Epithelial cell of proximal tubule (primary cell): ENCODE data around the gene OSBPL2. TPM values are rescaled to one million over a fixed set of nuclear protein-coding genes. Genes with fewer than 3 reads are reported as not detected.

Source experiments
- total RNA-seq: library from RNA; depleted of rRNA; stranded (reverse); fragments of >200 nt; gene quantifications from 2 replicates; pipeline ENCODE4 v1.2.3, GENCODE V29; 2015

The OSBPL2 gene
- total RNA-seq, 1 donor from 2014 or later = 20.6 TPM

Other genes with a start within 250 kb of the OSBPL2 start
- gene TAF4, start 172.6 kb upstream of the OSBPL2 start, total RNA-seq = 6.5 and 8.9 TPM in 2 replicates
- 16.3 and 23.3 TPM in 2 replicates for gene LSM14B, start 116.0 kb upstream of the OSBPL2 start, total RNA-seq
- gene PSMA7, start 95.1 kb upstream of the OSBPL2 start, total RNA-seq = 541 and 587 TPM in 2 replicates
- gene SS18L1, start 94.8 kb upstream of the OSBPL2 start, total RNA-seq = 10.2 and 11.4 TPM in 2 replicates
- gene MTG2, start 55.5 kb upstream of the OSBPL2 start, total RNA-seq = 14.9 and 23.4 TPM in 2 replicates
- not detected in 2 replicates for gene HRH3, start 18.2 kb upstream of the OSBPL2 start, total RNA-seq
- gene ADRM1, start 64.5 kb downstream of the OSBPL2 start, total RNA-seq = 227 and 261 TPM in 2 replicates
- 103 and 240 TPM in 2 replicates for gene LAMA5, start 128.8 kb downstream of the OSBPL2 start, total RNA-seq
- gene RPS21, start 148.6 kb downstream of the OSBPL2 start, total RNA-seq = 2,187 and 2,322 TPM in 2 replicates
- 5.8 and 7.8 TPM in 2 replicates for gene CABLES2, start 168.8 kb downstream of the OSBPL2 start, total RNA-seq
- gene RBBP8NL, start 189.0 kb downstream of the OSBPL2 start, total RNA-seq = 0.07 and 0.40 TPM in 2 replicates
- gene GATA5, start 237.5 kb downstream of the OSBPL2 start, total RNA-seq = not detected in 2 replicates